ENCODE results near the gene MACROD2. TPM values are rescaled to one million over a fixed set of nuclear protein-coding genes. Genes with fewer than 3 reads are reported as not detected.

MACROD2 gene
- total RNA-seq, 4 donors from 2014 or later: 4.0 to 14.1 (median 10.4) TPM

DNA sequence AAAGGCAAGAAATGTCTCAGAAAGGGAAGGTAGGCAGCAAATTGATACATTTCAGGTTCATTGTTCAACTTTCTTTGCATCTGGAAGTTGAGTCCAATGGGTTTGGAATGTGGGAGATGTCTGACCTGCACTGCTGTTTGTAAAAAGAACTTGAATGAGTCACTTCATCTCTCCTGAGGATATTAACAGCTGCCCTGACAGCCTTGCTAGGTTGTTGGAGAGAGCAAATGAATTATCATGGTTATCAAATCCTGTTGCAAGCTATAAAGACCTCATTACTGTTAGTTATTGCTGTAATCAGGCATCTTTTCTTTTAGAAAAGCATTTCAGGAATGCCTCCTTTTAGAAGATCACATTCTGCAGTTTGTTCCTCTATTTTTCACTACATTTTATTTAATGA is 365.1 kb downstream of the MACROD2 start:
- no peaks in the 10 kb centered on the region for H3K4me1 ChIP-seq
- H3K27me3 ChIP-seq: no peaks in the 10 kb centered on the region
- H3K36me3 ChIP-seq: no peaks in the 10 kb centered on the region
- H3K27ac ChIP-seq: no peak overlapping the region
- peaks cover 0 to 12% (median under 1%) of the 10 kb centered on the region in 4 donors for H3K9me3 ChIP-seq
- TF ChIP-seq EP300 (IDR thresholded peaks at IDR 0.05) (no peak), POLR2A (IDR thresholded peaks at IDR 0.05) (no peak)
- TF ChIP-seq, protein P1, sequence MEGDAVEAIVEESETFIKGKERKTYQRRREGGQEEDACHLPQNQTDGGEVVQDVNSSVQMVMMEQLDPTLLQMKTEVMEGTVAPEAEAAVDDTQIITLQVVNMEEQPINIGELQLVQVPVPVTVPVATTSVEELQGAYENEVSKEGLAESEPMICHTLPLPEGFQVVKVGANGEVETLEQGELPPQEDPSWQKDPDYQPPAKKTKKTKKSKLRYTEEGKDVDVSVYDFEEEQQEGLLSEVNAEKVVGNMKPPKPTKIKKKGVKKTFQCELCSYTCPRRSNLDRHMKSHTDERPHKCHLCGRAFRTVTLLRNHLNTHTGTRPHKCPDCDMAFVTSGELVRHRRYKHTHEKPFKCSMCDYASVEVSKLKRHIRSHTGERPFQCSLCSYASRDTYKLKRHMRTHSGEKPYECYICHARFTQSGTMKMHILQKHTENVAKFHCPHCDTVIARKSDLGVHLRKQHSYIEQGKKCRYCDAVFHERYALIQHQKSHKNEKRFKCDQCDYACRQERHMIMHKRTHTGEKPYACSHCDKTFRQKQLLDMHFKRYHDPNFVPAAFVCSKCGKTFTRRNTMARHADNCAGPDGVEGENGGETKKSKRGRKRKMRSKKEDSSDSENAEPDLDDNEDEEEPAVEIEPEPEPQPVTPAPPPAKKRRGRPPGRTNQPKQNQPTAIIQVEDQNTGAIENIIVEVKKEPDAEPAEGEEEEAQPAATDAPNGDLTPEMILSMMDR (IDR thresholded peaks at IDR 0.05): no peak
- no peak for DNase-seq (ENCODE audit: low spot score in 2 of 2)
- H3K4me3 ChIP-seq: no peak overlapping the region

- TF ChIP-seq POLR2A (IDR thresholded peaks at IDR 0.05): no peak
- TF ChIP-seq, protein P1 (IDR thresholded peaks at IDR 0.05): no peak
- no peak for TF ChIP-seq EP300 (IDR thresholded peaks at IDR 0.05)
- no peak overlapping the region for H3K27ac ChIP-seq
- WGBS, 2 donors: 82 to 88% methylated on average over 3 of the region's 3 CpGs
- no peak for DNase-seq (ENCODE audit: low spot score in 2 of 2)
- no peaks in the 10 kb centered on the region for H3K27me3 ChIP-seq
- H3K9me3 ChIP-seq: peaks cover 0 to 25% (median 5%) of the 10 kb centered on the region in 4 donors
- no peaks in the 10 kb centered on the region for H3K4me1 ChIP-seq
- no peak overlapping the region for H3K4me3 ChIP-seq
- H3K36me3 ChIP-seq: no peaks in the 10 kb centered on the region
Observed at GRCh38 chr20:14361509-14362345, 366.4 kb downstream of the MACROD2 start.

GRCh38 chr20:14374196-14374595 is 378.9 kb downstream of the MACROD2 start:
- Histone ChIP-seq H3K4me1 (no peaks in the 10 kb centered on the region), H3K27me3 (no peaks in the 10 kb centered on the region), H3K36me3 (no peaks in the 10 kb centered on the region), H3K4me3 (no peak overlapping the region), H3K27ac (no peak overlapping the region), H3K9me3 (no peaks in the 10 kb centered on the region)
- 34 to 41% methylated on average over 3 of the region's 3 CpGs for WGBS, 2 donors
- TF ChIP-seq EP300 (IDR thresholded peaks at IDR 0.05) (no peak), POLR2A (IDR thresholded peaks at IDR 0.05) (no peak)
- TF ChIP-seq, protein P1 (IDR thresholded peaks at IDR 0.05): no peak
- no peak for DNase-seq (ENCODE audit: low spot score in 2 of 2)

DNA sequence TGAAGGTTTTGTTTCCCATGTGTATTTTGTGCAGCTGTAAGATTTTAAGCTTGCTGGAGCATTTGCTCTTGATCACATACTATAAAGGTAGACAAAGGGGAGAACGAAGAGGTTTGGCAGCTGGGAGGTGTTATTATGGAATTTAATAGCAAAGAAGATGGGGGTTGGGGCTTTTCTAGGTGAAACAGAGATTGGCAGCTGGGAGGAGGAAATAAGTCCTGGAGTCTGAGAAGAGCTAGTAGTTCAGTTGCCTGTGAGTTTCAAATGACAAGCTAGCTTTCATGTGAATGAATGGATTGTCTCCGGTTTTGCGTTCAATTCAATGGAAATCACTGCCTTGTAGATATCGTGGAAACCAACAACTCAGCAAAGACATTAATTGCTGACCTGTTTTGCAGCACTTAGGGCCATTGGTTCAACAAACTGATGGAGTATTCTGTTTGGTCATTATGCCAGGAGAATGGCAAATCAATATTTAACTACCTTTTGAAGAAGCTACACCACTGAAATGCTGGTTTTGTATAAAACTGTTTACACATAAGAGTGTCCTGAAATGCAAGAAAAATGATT is 380.2 kb downstream of the MACROD2 start:
- 50 to 60% methylated on average over 4 of the region's 4 CpGs for WGBS, 2 donors
- TF ChIP-seq POLR2A (IDR thresholded peaks at IDR 0.05): no peak
- TF ChIP-seq, protein P1 (IDR thresholded peaks at IDR 0.05): no peak
- TF ChIP-seq EP300 (IDR thresholded peaks at IDR 0.05): no peak
- Histone ChIP-seq H3K4me3 (no peak overlapping the region), H3K27me3 (no peaks in the 10 kb centered on the region), H3K9me3 (no peaks in the 10 kb centered on the region), H3K4me1 (no peaks in the 10 kb centered on the region), H3K36me3 (no peaks in the 10 kb centered on the region), H3K27ac (no peak overlapping the region)
- DNase-seq (ENCODE audit: low spot score in 2 of 2): no peak

- Histone ChIP-seq H3K4me1 (no peaks in the 10 kb centered on the region), H3K4me3 (no peak overlapping the region), H3K9me3 (no peaks in the 10 kb centered on the region), H3K27me3 (no peaks in the 10 kb centered on the region), H3K27ac (no peak overlapping the region), H3K36me3 (no peaks in the 10 kb centered on the region)
- TF ChIP-seq EP300 (IDR thresholded peaks at IDR 0.05): no peak
- TF ChIP-seq, protein P1 (IDR thresholded peaks at IDR 0.05): no peak
- no peak for DNase-seq (ENCODE audit: low spot score in 2 of 2)
Observed at GRCh38 chr20:14378326-14378725, 383.0 kb downstream of the MACROD2 start.

Measured in tibial nerve (tissue), 4 donors.